GM12878 (cell line): ENCODE measurements around the gene HSF2BP. TPM values are rescaled to one million over a fixed set of nuclear protein-coding genes. Genes with fewer than 3 reads are reported as not detected.

ENCODE experiments used
- ATAC-seq: fragments of 200-7000 bp; cut with Tn5 transposase; 3 replicates; pipeline ENCODE4 v1.9.1; 2020; ENCODE audit warnings: mild to moderate bottlenecking, moderate library complexity
- BruUV-seq: library from RNA; stranded (reverse); fragments of 400-500 nt; replicated peaks from 2 replicates; lab custom pipeline; 2021; lab: Mats Ljungman, UMichigan
- CTCF ChIA-PET: fragments of 300-600 bp; sonication (Branson Sonifier 250); formaldehyde crosslinking; extraction: SDS; loops from one replicate; lab custom pipeline; 2021; ENCODE audit warnings: inconsistent platforms; lab: Yijun Ruan, JAX
- POLR2A ChIA-PET: fragments of 350-600 bp; formaldehyde crosslinking; extraction: SDS; loops from one replicate; lab custom pipeline; 2021; ENCODE audit warnings: inconsistent platforms; lab: Charles Lee
- RAD21 ChIA-PET: fragments of 300-600 bp; sonication (Branson Sonifier 250); formaldehyde crosslinking; loops from one replicate; lab custom pipeline; 2023; ENCODE audit warnings: antibody characterized with exemption; ENCODE audit not compliant: unreplicated experiment; lab: Charles Lee
- SMC1A ChIA-PET: fragments of 300-600 bp; sonication (Branson Sonifier 250); formaldehyde crosslinking; loops from one replicate; lab custom pipeline; 2023; ENCODE audit not compliant: unreplicated experiment, uncharacterized antibody; lab: Charles Lee
- DNase-seq: peaks from one replicate; pipeline ENCODE4 v3.0.0-alpha.2; 2011; ENCODE audit warnings: low read depth, low spot score
- FAIRE-seq: peaks from 3 replicates; lab custom pipeline; 2011; peaks lifted over from hg19 to GRCh38; lab: Jason Lieb, UNC
- H2AFZ ChIP-seq: 2 replicates; pipeline ENCODE4 v1.6.0; 2011; ENCODE audit warnings: low read depth, low read length, control low read depth; ENCODE audit not compliant: control insufficient read depth
- H3K27ac ChIP-seq: 2 replicates; pipeline ENCODE4 v1.5.1; 2011; ENCODE audit warnings: control low read depth; ENCODE audit not compliant: control insufficient read depth, insufficient read depth
- H3K27me3 ChIP-seq, 2 experiments: replicated peaks in 1 of 2; 2 replicates each; pipeline versions ENCODE4 v1.6.0 to v1.6.1; 2011; ENCODE audit warnings: low read length in 1 of 2; ENCODE audit not compliant: control insufficient read depth in 2 of 2, insufficient read depth in 2 of 2
- H3K36me3 ChIP-seq, 2 experiments: 2 replicates each; pipeline ENCODE4 v1.5.1; 2011; ENCODE audit warnings: low read length in 1 of 2; ENCODE audit not compliant: control insufficient read depth in 2 of 2, insufficient read depth in 2 of 2
- H3K4me1 ChIP-seq: 2 replicates; pipeline ENCODE4 v1.6.1; 2011; ENCODE audit warnings: mild to moderate bottlenecking, low read length, moderate library complexity, mixed read lengths; ENCODE audit not compliant: control insufficient read depth, insufficient read depth
- H3K4me2 ChIP-seq: 2 replicates; pipeline ENCODE4 v1.6.0; 2011; ENCODE audit warnings: control low read depth; ENCODE audit not compliant: control insufficient read depth, insufficient read depth
- H3K4me3 ChIP-seq: fragments of 200-600 bp; sonication (generic); 2 replicates; pipeline ENCODE4 v1.5.1; 2016
- H3K79me2 ChIP-seq: 2 replicates; pipeline ENCODE4 v1.6.0; 2011; ENCODE audit warnings: low read length; ENCODE audit not compliant: control insufficient read depth, insufficient read depth
- H3K9ac ChIP-seq: 2 replicates; pipeline ENCODE4 v1.8.0; 2011; ENCODE audit warnings: low read length, control low read depth, mixed read lengths; ENCODE audit not compliant: control insufficient read depth, insufficient read depth
- H3K9me3 ChIP-seq: replicated peaks from 3 replicates; pipeline ENCODE4 v1.5.1; 2011; ENCODE audit warnings: mild to moderate bottlenecking, low read length; ENCODE audit not compliant: control insufficient read depth, insufficient read depth
- H4K20me1 ChIP-seq: 2 replicates; pipeline ENCODE4 v1.6.0; 2011; ENCODE audit not compliant: control insufficient read depth, insufficient read depth
- HDAC6 ChIP-seq: fragments of 200-600 bp; sonication (generic); IDR thresholded peaks from one replicate; pipeline ENCODE4 v1.8.0; 2017; ENCODE audit warnings: antibody characterized with exemption; ENCODE audit not compliant: unreplicated experiment
- KDM1A ChIP-seq: fragments of 200-600 bp; sonication (generic); IDR thresholded peaks from 2 replicates; pipeline ENCODE4 v1.6.1; 2016; ENCODE audit warnings: borderline replicate concordance
- PAX5 ChIP-seq: IDR thresholded peaks from 2 replicates; pipeline ENCODE4 v1.6.1; 2011; ENCODE audit warnings: low read depth, low read length, borderline replicate concordance
- TBL1XR1 ChIP-seq: IDR thresholded peaks from 2 replicates; pipeline ENCODE4 v1.6.1; 2012; ENCODE audit warnings: low read depth, low read length, improper control_type of control experiment
- ZBTB11 ChIP-seq: fragments of 450-650 bp; formaldehyde crosslinking; IDR thresholded peaks from 2 replicates; pipeline ENCODE4 v1.5.0; 2022; ENCODE audit warnings: mild to moderate bottlenecking, missing genetic modification characterization
- WGBS: methylation state at CpG from one replicate; pipeline ENCODE4 v1.1.6; 2016; ENCODE audit warnings: low lambda C conversion rate; ENCODE audit not compliant: insufficient replicate concordance, insufficient coverage; ENCODE audit errors: missing lambda C conversion rate; 5-methylcytosine and 5-hydroxymethylcytosine counted together
- in situ Hi-C: fragments of 300-500 bp; cut with MboI; formaldehyde crosslinking; loops from 9 replicates; pipeline ENCODE4 v1.14.3; 2018; ENCODE audit warnings: mixed read lengths
- intact Hi-C: fragments of 100-400 bp; cut with micrococcal nuclease; formaldehyde crosslinking; loops from one replicate; pipeline ENCODE4 v1.14.2; 2022; ENCODE audit not compliant: unreplicated experiment
- polyA plus RNA-seq, 11 experiments: library from polyadenylated mRNA; depleted of rRNA in 4 of 11; unstranded in 6 of 11; stranded (reverse) in 5 of 11; fragments of >200 nt; fragmentation: Nextera tagmentation in 4 of 11; fragmentation: Illumina TruSeq in 1 of 11; extraction: Ambion mirVana in 4 of 11; extraction: Trizol in 1 of 11; gene quantifications; 1 replicate in 1 of 11; 2 replicates in 10 of 11; pipeline versions ENCODE4 v1.2.1 to v1.2.3, GENCODE V29; 2011 to 2016; ENCODE audit warnings: inconsistent platforms in 2 of 11, missing spikeins in 2 of 11, low read depth in 1 of 11
- total RNA-seq, 4 experiments: library from RNA; depleted of rRNA in 3 of 4; stranded (reverse); fragments of >200 nt in 3 of 4; fragmentation: Illumina TruSeq in 1 of 4; extraction: Trizol in 1 of 4; gene quantifications; 2 replicates each; pipeline versions ENCODE4 v1.2.1 to v1.2.3, GENCODE V29; 2013 to 2021
- TF ChIP-seq, protein P1 (sequence below): IDR thresholded peaks from 2 replicates; pipeline ENCODE4 v1.6.1; 2011; ENCODE audit warnings: borderline replicate concordance, low read depth, mild to moderate bottlenecking, moderate library complexity, mixed read lengths, low read length; ENCODE audit not compliant: insufficient read depth; ENCODE audit errors: extremely low read length

HSF2BP gene
- total and polyA plus RNA-seq, 10 of the 15 experiments (the other 5 are each of a cell fraction or from before 2014, with no cell fraction given), result 0.07 to 0.81 (median 0.35) TPM

GRCh38 chr21:43688906-43689305 is 29.6 kb upstream of the HSF2BP start:
- FAIRE-seq, result no peak
- H3K36me3 ChIP-seq, result peaks cover 32 to 61% of the 10 kb centered on the region in 2 experiments
- POLR2A ChIA-PET, result no interaction called here
- no peak for DNase-seq
- H3K27me3 ChIP-seq, result no peaks in the 10 kb centered on the region
- no peaks in the 10 kb centered on the region for H3K79me2 ChIP-seq
- H4K20me1 ChIP-seq, result no peaks in the 10 kb centered on the region
- no peak overlapping the region for H3K4me2 ChIP-seq
- no peak overlapping the region for H3K27ac ChIP-seq
- SMC1A ChIA-PET, result interaction anchor here (1.2 kb wide), 1 partner anchor 91 kb away, joined by 3 read pairs; no protein-coding TSS in a partner anchor
- H3K4me1 ChIP-seq, result no peaks in the 10 kb centered on the region
- TF ChIP-seq PAX5 (no peak), ZBTB11 (CRISPR knock-in tag) (no peak), TBL1XR1 (no peak), HDAC6 (no peak), KDM1A (no peak)
- TF ChIP-seq, protein P1, sequence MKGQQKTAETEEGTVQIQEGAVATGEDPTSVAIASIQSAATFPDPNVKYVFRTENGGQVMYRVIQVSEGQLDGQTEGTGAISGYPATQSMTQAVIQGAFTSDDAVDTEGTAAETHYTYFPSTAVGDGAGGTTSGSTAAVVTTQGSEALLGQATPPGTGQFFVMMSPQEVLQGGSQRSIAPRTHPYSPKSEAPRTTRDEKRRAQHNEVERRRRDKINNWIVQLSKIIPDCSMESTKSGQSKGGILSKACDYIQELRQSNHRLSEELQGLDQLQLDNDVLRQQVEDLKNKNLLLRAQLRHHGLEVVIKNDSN, result no peak
- intact Hi-C loops (no loop called here), in situ Hi-C loops (loop anchor here (25.0 kb wide), 1 partner anchor 1477 kb away; the partner anchor contains the start of gene ABCG1)
- CTCF ChIA-PET, result interaction anchor here (1.0 kb wide), 1 partner anchor 41 kb away, joined by 3 read pairs; no protein-coding TSS in a partner anchor
- no TSS peak for BruUV-seq
- no peaks in the 10 kb centered on the region for H3K9me3 ChIP-seq
- H3K9ac ChIP-seq, result no peak overlapping the region
- ATAC-seq, result no peak
- H3K4me3 ChIP-seq, result no peak overlapping the region
- RAD21 ChIA-PET, result no interaction called here
- 96% methylated on average over 12 of the region's 12 CpGs for WGBS
- H2AFZ ChIP-seq, result no peak overlapping the region
